Fibroblast of gingiva (primary cell): ENCODE data around the gene PCOLCE2.
"Not testable (repeated sequence)": the region's sequence is repeated elsewhere in the genome, so short reads cannot be mapped to it uniquely, and the experiment has no call there.

Experiments
- DNase-seq: peaks from one replicate; pipeline ENCODE4 v3.0.0-alpha.2; 2011; ENCODE audit warnings: low read depth

PCOLCE2 gene

DNA sequence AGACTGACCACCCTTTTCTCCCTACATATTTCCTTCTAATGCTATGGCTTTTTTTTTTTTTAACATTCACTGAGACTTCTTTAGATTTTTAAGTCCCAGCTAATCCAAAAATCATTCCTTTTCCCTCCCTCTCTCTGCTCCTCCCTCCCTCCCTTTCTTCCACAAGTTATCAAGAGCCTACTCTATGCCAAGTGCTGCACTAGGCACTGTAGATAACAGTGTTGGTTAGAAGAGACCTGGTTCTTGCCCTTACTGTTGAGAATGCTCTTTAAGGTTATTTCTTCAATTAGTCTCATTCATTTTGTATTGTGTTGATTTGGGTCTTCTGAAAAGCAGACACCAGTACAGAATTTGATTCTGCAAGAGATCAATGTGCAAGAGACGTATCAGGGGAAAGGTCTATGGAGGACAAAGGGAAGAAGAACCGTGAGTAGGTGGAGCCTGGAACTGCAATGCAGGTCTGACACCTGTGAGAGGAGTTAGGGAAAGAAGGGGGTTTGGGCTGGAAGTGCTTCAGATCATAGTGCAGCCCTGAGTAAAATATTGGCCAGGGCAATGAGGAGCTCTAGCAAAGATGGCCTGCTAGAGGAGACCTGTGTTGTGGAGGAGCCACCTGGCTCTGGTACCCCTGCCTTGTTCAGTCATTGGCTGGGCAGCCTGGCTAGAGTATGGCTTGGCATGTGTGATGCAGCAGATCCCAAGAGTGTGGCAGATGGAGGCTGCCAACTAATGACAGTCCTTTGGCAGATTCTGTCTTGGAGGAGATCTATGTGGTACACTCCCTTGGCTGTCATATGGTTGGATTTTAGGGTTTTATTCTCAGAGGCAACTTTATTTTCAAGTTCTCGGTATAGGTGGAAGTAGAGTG, 9.7 kb upstream of the PCOLCE2 start:
- DNase-seq: no peak

DNA sequence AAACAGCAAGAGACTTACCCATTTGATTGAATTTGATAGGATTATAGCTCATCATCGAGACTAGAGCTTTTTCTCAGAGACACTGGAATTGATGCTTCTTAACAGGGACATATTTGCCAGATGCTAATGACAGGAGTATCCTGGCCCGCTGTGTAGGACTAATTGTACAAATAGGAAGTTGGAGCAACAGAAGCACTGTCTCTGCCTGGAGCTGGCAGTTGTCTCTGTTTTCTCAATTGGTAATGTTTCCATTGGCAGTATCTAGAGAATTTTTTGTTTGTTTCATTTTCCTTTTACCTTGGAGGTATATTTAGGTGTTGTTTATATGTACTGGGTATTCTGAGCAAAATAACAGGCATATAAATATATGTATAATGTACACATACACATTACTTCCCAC, 8.9 kb upstream of the PCOLCE2 start:
- DNase-seq: no peak

GRCh38 chr3:142896996-142897395, 8.1 kb upstream of the PCOLCE2 start:
- no peak for DNase-seq

DNA sequence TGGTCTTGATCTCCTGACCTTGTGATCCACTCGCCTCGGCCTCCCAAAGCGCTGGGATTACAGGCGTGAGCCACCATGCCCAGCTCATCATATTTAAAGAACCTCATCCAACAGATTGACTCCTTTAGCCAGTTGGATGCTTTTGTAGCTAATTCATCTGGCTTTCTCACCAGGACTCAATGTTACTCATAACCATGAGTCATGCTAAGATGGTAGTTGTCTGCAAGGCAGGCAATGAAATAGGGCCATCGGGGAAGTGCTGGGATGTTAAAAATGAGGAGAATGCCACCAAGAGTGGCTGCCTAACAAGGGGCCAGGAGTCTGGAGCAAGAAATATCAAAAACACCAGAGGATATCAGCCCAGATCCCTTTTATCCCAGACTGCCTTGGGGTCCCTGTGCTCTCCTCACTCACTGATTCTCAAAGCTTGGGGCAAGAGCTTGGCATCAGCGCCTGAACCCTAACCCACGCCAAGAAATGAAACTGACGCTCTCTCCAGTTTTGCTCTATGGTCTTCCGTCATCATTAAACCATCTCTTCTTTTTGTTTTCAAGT, 7.4 kb upstream of the PCOLCE2 start:
- peak; percentile 19 for DNase-seq

DNA sequence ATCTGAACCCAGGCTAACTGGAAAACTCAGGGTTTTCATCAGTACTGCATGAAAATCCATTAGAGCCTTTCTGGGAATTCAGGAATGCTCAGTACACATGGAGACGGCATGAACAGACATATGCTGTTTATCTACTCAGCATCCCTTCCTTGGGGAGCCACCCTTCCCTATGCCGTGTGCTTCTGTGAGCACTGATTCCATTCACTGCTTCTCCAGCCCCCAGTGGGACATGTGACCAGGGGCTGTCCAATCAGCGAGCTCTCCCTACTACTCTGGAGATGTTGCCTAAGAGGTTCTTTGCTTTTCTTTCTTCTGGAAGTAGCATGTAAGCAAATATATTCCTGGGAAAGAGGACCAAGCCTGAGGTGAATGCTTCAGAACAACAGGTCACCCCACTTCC, 5.6 kb upstream of the PCOLCE2 start:
- no peak for DNase-seq

DNA sequence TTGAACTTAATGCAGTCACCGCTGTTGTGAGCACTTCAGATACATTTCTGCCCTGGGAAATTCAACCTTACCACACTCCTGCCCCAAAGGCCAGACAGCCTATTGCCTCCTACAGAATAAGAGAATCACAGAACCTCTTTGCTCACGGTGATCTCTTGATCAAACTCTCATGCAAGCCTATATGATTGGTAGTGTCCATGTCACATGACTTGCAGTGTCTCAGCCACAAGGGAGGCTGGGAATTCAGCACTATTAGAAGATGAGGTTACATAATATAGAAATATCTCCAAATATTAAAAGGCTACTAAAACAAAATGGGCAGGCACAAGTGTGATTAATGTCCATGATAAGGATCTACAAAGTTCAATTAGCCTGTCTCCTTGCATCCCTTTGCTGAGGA, 3.8 kb upstream of the PCOLCE2 start:
- no peak for DNase-seq

- DNase-seq: no peak
These were observed 1.7 kb upstream of the PCOLCE2 start for GRCh38 chr3:142890592-142890991.

DNA sequence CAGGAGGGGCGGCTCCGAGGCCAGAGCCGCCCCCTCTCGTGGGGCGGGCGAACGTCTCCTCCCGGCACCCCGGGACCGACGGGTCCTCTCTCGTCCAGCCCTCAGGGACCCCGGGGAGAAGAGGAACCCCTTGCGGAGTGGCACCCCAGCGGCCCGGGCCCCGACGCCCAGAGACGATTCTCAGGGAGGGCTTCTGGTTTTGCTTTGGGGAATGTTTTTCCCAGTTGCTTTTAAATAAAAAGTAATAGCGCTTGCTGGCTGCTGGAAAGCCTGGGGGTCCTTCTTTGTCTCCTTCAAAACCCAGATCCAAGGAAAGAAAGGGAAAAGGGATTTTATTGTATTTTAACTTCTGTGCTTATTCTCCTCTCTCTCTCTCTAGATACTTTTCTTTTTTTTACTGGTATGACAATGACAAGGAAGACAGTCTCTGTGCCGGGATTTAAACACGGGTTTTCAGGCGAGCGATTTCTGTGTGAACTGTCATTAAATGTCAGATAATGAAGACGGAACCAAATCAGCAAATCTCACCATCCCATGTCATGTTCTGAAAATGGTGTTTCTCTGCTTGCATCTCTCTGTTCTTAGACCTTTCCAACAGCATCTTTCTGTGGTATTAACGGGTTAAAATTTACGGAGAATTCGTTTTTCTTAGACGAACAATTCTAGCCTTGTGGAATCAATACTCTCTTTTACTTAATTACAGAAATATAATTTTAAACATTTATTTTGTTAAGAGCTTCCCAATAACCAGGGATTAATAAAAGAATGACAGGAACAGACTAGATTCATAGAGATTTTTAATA, 530 bp upstream of the PCOLCE2 start:
- DNase-seq: no peak

GRCh38 chr3:142888099-142888480, 793 bp downstream of the PCOLCE2 start:
- no peak for DNase-seq

- no peak for DNase-seq
These were observed 1.9 kb downstream of the PCOLCE2 start for GRCh38 chr3:142886940-142887339.

- DNase-seq: no peak
These were observed 2.9 kb downstream of the PCOLCE2 start for GRCh38 chr3:142886021-142886420.

GRCh38 chr3:142884531-142884930, 4.4 kb downstream of the PCOLCE2 start:
- DNase-seq: no peak

DNA sequence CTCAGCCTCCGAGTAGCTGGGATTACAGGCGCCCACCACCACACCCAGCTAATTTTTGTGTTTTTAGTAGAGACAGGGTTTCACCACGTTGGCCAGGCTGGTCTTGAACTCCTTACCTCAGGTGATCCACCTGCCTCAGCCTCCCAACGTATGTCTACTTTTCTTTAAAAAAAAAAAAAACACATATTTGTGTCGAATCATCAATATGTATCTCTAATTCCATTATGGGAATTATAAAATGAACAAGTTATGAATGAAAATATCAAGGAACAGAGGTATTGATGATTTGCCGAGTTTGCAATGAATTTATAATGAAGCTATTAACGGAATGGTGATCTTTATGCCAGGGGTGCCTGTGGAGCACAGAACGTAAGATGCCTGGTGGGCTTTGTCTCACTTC, 5.3 kb downstream of the PCOLCE2 start:
- not testable (repeated sequence) for DNase-seq

DNA sequence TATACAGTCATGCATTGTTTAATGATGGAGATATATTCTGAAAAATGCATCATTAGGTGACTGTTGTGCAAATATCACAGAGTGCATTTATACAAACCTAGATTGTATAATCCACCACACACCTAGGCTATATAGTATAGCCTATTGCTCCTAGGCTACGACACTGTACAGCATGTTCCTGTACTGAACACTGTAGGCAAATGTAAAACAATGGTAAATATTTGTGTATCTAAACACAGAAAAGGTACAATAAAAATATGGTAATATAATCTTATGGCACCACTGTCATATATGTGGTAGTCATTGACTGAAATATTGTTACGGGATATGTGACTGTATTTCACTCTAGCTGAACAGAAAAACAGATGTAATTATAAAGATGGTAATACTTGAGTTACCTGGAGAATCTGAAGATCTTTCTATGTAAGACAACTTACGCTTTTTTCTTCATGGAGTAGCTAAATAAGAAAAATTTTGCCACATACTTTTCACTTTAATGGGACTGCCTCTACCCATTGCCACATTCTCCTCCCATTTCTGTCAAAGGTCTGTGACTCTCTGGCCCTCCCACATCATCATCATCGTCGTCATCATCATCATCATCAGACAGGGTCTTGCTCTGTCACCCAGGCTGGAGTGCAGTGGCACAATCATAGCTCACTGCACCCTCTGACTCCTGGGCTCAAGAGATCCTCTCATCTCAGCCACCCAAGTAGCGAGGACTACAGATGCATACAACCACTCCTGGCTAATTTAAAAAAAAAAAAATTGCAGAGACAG, 7.2 kb downstream of the PCOLCE2 start:
- no peak for DNase-seq

GRCh38 chr3:142878649-142879300, 10.1 kb downstream of the PCOLCE2 start:
- DNase-seq: no peak

DNA sequence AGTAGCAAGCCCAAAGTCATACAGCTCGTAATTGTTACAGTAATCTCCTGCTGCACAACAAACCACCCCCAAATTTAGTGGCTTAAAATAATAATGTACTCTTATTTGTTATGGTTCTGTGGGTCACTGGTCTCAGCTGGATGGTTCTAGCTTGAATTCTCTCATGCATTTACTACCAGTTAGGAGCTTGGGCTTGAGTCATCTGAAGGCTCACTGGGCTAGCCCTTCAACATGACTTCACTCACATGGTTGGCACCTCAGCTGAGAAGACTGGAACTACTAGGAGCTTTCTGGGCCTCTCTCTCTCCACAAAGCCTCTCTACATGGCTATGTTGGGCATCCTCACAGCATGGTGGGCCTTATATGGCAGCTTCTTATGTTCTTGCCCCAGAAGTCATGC, 12.5 kb downstream of the PCOLCE2 start:
- no peak for DNase-seq

DNA sequence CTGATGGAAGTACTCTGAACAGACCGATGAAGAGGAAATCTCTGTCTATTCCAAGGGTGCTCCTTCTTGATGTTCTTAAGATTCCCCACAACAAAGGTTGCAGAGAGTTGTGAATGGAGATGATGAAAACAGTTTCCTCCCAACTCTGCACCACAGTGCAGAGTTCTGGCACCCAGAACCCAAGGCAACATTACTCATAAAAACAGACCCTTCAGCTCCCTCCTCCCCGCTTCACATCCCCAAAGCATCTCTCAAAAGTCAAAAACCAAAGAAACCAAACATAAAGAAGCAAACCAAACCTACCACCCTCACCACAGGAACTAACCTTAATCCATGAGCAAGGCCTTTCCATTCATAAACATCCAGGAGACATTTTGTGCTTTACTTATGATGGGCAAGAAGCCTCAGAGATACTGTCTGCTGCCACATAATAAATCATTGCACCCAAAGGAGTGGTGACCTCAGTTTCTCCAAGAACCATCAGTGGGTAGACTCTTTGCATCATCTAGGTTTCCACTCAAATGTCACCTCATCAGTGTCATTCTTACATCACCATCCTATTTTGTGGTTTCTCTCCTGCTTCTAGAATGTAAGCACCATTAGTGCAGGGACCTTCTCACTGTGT, 13.2 kb downstream of the PCOLCE2 start:
- DNase-seq: no peak

GRCh38 chr3:142875099-142875498, 13.8 kb downstream of the PCOLCE2 start:
- DNase-seq: no peak

DNA sequence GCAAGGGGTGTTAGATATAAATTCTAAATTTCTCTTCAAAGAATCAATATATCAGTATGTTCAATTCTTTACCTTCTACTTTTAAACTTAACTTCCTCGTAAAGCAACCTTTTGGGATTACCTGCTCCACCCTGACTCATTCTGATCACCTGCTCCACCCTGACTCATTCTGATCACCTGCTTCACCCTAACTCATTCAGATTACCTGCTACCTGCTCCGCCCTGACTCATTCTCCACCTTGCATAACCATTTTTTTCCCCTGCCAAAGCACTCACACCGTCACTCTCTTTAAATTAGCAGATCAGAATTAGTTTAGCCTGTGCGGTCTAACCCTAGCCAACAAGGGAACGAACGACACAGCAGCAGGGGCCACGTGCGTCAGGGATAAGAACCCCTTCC, 20.5 kb downstream of the PCOLCE2 start:
- not testable (repeated sequence) for DNase-seq

- DNase-seq: no peak
These were observed 21.8 kb downstream of the PCOLCE2 start for GRCh38 chr3:142866841-142867631.
